H1 (cell line): ENCODE results near the gene FAM131A.

ENCODE experiments used
- CBX8 ChIP-seq: fragments of 300-800, 300-1000 bp; sonication (generic); IDR thresholded peaks from 2 replicates; pipeline ENCODE4 v1.7.1; 2016; ENCODE audit warnings: low read depth, low read length, borderline replicate concordance
- CTCF ChIP-seq, 3 experiments: IDR thresholded peaks; 1 replicate in 2 of 3; 2 replicates in 1 of 3; pipeline versions ENCODE4 v1.5.1 to v1.6.1; 2011; ENCODE audit warnings: low read length in 3 of 3, mild to moderate bottlenecking in 3 of 3, inconsistent platforms in 2 of 3, low read depth in 1 of 3, moderate library complexity in 1 of 3; ENCODE audit not compliant: insufficient read depth in 1 of 3; ENCODE audit errors: control extremely low read depth in 1 of 3
- EGR1 ChIP-seq: IDR thresholded peaks from 2 replicates; pipeline ENCODE4 v1.6.1; 2011; ENCODE audit warnings: low read depth, low read length, borderline replicate concordance
- EZH2 ChIP-seq: fragments of 200-600 bp; sonication (generic); IDR thresholded peaks from 2 replicates; pipeline ENCODE4 v1.7.1; 2012; ENCODE audit warnings: low read depth, mild to moderate bottlenecking, moderate library complexity, low read length, inconsistent platforms; ENCODE audit not compliant: severe bottlenecking
- POU5F1 ChIP-seq: IDR thresholded peaks from 2 replicates; pipeline ENCODE4 v1.6.1; 2011; ENCODE audit warnings: low read depth, mild to moderate bottlenecking, low read length, moderate library complexity
- SIX5 ChIP-seq: IDR thresholded peaks from 2 replicates; pipeline ENCODE4 v1.6.1; 2011; ENCODE audit warnings: mild to moderate bottlenecking, low read depth, low read length
- YY1 ChIP-seq: IDR thresholded peaks from 2 replicates; pipeline ENCODE4 v1.6.1; 2011; ENCODE audit warnings: low read depth, mild to moderate bottlenecking, low read length

- TF ChIP-seq EGR1 (no peak), CTCF (IDR thresholded peaks at IDR 0.05; ENCODE audit: control extremely low read depth in 1 of 3, insufficient read depth in 1 of 3, low read depth in 1 of 3, low read length in 3 of 3) (no peak), EZH2 (no peak), SIX5 (no peak), CBX8 (no peak), POU5F1 (no peak), YY1 (no peak)
Observed at GRCh38 chr3:184388936-184389230, 51.5 kb downstream of the FAM131A start.
